Calu3 (cell line): ENCODE results near the gene NRG2. TPM values are rescaled to one million over a fixed set of nuclear protein-coding genes. Genes with fewer than 3 reads are reported as not detected.

Experiments used
- BruUV-seq: library from RNA; stranded (reverse); fragments of 400-500 nt; replicated peaks from 2 replicates; lab custom pipeline; 2021; lab: Mats Ljungman, UMichigan
- CTCF ChIA-PET: fragments of 300-600 bp; sonication (Branson Sonifier 250); formaldehyde crosslinking; loops from one replicate; lab custom pipeline; 2022; ENCODE audit warnings: antibody characterized with exemption; lab: Charles Lee
- DNase-seq: peaks from one replicate; pipeline ENCODE4 v3.0.0; 2022
- H3K27ac Mint-ChIP-seq: one replicate; pipeline ENCODE4 v1.8.0; 2022; ENCODE audit warnings: mixed read lengths; ENCODE audit not compliant: unreplicated experiment
- H3K27me3 Mint-ChIP-seq: one replicate; pipeline ENCODE4 v1.8.0; 2022; ENCODE audit warnings: mixed read lengths; ENCODE audit not compliant: unreplicated experiment
- H3K36me3 Mint-ChIP-seq: one replicate; pipeline ENCODE4 v1.8.0; 2022; ENCODE audit warnings: mild to moderate bottlenecking, moderate library complexity, mixed read lengths; ENCODE audit not compliant: insufficient read depth, unreplicated experiment
- H3K4me1 Mint-ChIP-seq: one replicate; pipeline ENCODE4 v1.8.0; 2022; ENCODE audit warnings: mild to moderate bottlenecking, low read depth, mixed read lengths; ENCODE audit not compliant: unreplicated experiment
- H3K4me3 Mint-ChIP-seq: one replicate; pipeline ENCODE4 v1.8.0; 2022; ENCODE audit warnings: mild to moderate bottlenecking, low read depth, moderate library complexity, mixed read lengths; ENCODE audit not compliant: unreplicated experiment
- H3K9me3 Mint-ChIP-seq: one replicate; pipeline ENCODE4 v1.8.0; 2022; ENCODE audit warnings: low read depth, mixed read lengths; ENCODE audit not compliant: unreplicated experiment
- intact Hi-C: fragments of 100-400 bp; cut with micrococcal nuclease; formaldehyde crosslinking; loops from one replicate; pipeline ENCODE4 v1.10.0; 2022; ENCODE audit not compliant: unreplicated experiment
- total RNA-seq: library from RNA; stranded (reverse); gene quantifications from 2 replicates; pipeline ENCODE4 v1.2.3, GENCODE V29; 2022
- TF ChIP-seq, protein P1 (sequence below): fragments of 200-600 bp; IDR thresholded peaks from one replicate; pipeline ENCODE4 v1.8.0; 2022; ENCODE audit warnings: antibody characterized with exemption; ENCODE audit not compliant: unreplicated experiment

Gene NRG2
- total RNA-seq, 1 experiment from 2014 or later = 1.4 TPM

DNA sequence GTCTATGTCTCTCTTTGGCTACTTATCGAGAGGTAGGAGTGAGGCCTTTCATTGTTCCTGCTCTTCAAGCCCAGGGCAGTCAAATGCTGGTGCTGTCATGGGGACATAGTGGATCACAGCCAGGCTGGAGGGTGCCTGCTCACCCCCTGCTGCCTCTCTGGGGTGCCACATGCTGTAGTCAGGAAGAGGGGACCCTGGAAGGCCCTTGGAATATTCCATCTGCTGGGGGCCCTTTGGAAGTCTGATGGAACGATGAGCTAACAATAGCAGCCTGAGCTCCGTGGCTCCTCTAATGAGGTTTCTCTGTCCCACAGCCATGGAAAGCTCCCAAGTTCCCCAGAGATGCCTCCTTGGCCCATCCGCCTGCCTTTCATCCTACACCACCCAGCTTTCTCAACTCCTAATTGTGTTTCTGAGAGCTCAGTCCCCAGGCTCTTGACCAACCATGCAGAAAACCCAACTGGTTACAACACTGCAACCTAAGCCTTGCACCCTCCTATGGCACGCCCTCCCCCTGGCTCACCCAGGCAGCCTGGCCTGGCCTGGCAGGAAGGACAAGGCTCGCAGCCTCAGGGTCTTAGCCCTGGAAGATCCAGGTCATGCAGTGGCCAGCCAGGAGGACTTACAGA lies 91.7 kb downstream of the NRG2 start:
- Mint-ChIP-seq H3K27ac (no peak overlapping the region), H3K27me3 (peaks cover 100% of the 10 kb centered on the region), H3K4me1 (no peaks in the 10 kb centered on the region), H3K9me3 (no peaks in the 10 kb centered on the region), H3K36me3 (no peaks in the 10 kb centered on the region), H3K4me3 (no peak overlapping the region)
- DNase-seq = no peak
- BruUV-seq = no TSS peak
- intact Hi-C loops = no loop called here
- TF ChIP-seq, protein P1, sequence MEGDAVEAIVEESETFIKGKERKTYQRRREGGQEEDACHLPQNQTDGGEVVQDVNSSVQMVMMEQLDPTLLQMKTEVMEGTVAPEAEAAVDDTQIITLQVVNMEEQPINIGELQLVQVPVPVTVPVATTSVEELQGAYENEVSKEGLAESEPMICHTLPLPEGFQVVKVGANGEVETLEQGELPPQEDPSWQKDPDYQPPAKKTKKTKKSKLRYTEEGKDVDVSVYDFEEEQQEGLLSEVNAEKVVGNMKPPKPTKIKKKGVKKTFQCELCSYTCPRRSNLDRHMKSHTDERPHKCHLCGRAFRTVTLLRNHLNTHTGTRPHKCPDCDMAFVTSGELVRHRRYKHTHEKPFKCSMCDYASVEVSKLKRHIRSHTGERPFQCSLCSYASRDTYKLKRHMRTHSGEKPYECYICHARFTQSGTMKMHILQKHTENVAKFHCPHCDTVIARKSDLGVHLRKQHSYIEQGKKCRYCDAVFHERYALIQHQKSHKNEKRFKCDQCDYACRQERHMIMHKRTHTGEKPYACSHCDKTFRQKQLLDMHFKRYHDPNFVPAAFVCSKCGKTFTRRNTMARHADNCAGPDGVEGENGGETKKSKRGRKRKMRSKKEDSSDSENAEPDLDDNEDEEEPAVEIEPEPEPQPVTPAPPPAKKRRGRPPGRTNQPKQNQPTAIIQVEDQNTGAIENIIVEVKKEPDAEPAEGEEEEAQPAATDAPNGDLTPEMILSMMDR = no peak
- CTCF ChIA-PET = no interaction called here

DNA sequence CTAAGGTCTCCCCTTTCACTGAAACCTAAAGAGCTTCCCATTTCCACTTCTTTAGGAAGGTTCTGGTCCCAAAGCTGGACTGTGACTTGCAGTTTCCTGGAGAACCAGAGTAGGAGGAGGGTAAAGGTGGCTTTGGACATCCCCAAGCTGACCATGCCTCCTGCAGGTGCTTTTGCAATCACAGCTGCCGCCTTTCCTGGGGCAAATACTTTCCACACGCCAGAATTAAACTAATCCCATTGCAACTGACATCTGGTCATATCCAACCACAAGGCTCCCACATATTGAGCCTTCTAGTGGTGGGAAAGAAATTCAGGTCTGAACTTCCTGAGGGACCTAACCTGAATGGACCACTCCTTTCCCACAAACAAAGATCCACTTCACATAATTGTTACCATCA lies 92.7 kb downstream of the NRG2 start:
- H3K36me3 Mint-ChIP-seq = no peaks in the 10 kb centered on the region
- no peak for DNase-seq
- no peak overlapping the region for H3K27ac Mint-ChIP-seq
- H3K4me3 Mint-ChIP-seq = no peak overlapping the region
- CTCF ChIA-PET = interaction anchor here (0.9 kb wide), 1 partner anchor 12 kb away, joined by 3 read pairs; no protein-coding TSS in a partner anchor
- H3K9me3 Mint-ChIP-seq = no peaks in the 10 kb centered on the region
- BruUV-seq = no TSS peak
- TF ChIP-seq, protein P1 = no peak
- intact Hi-C loops = no loop called here
- no peaks in the 10 kb centered on the region for H3K4me1 Mint-ChIP-seq
- peaks cover 100% of the 10 kb centered on the region for H3K27me3 Mint-ChIP-seq

DNA sequence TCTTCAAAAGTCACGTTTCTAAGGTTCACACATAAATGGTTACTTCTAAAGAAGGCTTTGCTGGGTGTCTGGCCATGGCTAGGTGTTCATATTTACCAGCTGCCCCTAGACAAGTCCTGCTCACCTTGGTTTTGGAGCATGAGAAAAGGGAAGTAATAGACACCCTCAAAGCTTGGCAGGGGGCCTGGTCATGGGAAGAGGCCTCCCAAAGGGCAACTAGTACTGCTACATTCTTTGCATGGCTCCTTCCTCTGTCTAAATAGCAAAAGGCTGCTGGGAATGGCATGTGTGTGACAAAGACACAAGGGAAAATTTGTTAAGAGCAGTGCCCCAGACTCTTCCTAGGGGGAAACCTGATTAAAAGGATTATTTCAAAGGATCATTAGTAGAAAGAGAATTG lies 93.4 kb downstream of the NRG2 start:
- BruUV-seq = no TSS peak
- H3K4me1 Mint-ChIP-seq = no peaks in the 10 kb centered on the region
- no peaks in the 10 kb centered on the region for H3K9me3 Mint-ChIP-seq
- TF ChIP-seq, protein P1 = no peak
- no peak for DNase-seq
- no peak overlapping the region for H3K27ac Mint-ChIP-seq
- intact Hi-C loops = no loop called here
- CTCF ChIA-PET = no interaction called here
- H3K4me3 Mint-ChIP-seq = no peak overlapping the region
- no peaks in the 10 kb centered on the region for H3K36me3 Mint-ChIP-seq
- H3K27me3 Mint-ChIP-seq = peaks cover 100% of the 10 kb centered on the region

DNA sequence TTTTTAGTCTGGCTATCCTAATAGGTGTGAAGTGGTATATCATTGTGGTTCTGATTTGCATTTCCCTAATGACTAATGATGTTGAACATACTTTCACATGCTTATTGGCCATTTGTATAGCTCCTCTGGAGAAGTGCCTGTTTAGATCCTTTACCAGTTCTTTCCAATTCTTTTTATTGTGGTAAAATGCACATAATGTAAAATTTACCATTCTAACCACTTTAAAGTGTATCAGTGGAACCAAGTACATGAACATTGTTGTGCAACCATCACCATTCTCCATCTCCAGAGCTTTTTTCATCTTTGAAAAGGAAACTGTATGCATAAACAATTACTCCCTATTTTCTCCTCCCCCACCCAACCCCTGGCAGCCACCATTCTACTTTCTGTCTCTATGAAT lies 95.4 kb downstream of the NRG2 start:
- CTCF ChIA-PET = no interaction called here
- BruUV-seq = no TSS peak
- intact Hi-C loops = no loop called here
- Mint-ChIP-seq H3K27ac (no peak overlapping the region), H3K9me3 (no peaks in the 10 kb centered on the region), H3K36me3 (no peaks in the 10 kb centered on the region), H3K4me1 (no peaks in the 10 kb centered on the region), H3K4me3 (no peak overlapping the region), H3K27me3 (peaks cover 95% of the 10 kb centered on the region)
- DNase-seq = no peak
- TF ChIP-seq, protein P1 = no peak
